Stimulated activated naive B cell treated with anti-CD40 and anti-IgM and Interleukin-4, amounts not matched to agents 10 μg/mL and 1 μg/mL and 100 μg/mL, for 72 hours (primary cell): Measurements from ENCODE around the gene SLC9A7.

Experiments used
- ATAC-seq, 2 donors: fragments of 150-1000 bp; cut with Tn5 transposase; replicated peaks; 2 replicates each; pipeline ENCODE4 v1.10.0; 2021; ENCODE audit warnings: moderate library complexity in 1 of 2
- DNase-seq: peaks from one replicate; pipeline ENCODE4 v3.0.0; 2021
- H3K27ac Mint-ChIP-seq: one replicate; pipeline ENCODE4 v1.8.0; 2022; ENCODE audit warnings: mild to moderate bottlenecking, mixed read lengths
- H3K27me3 Mint-ChIP-seq, 2 donors: one replicate each; pipeline ENCODE4 v1.8.0; 2022; ENCODE audit warnings: mixed read lengths in 2 of 2
- H3K36me3 Mint-ChIP-seq, 2 donors: one replicate each; pipeline ENCODE4 v1.8.0; 2022; ENCODE audit warnings: mixed read lengths in 2 of 2, mild to moderate bottlenecking in 1 of 2
- H3K4me1 Mint-ChIP-seq, 2 donors: one replicate each; pipeline ENCODE4 v1.8.0; 2022; ENCODE audit warnings: mixed read lengths in 2 of 2, mild to moderate bottlenecking in 1 of 2
- H3K4me3 Mint-ChIP-seq, 2 donors: one replicate each; pipeline ENCODE4 v1.8.0; 2022; ENCODE audit warnings: mild to moderate bottlenecking in 2 of 2, mixed read lengths in 2 of 2, moderate library complexity in 1 of 2
- H3K9me3 Mint-ChIP-seq, 2 donors: one replicate each; pipeline ENCODE4 v1.8.0; 2022; ENCODE audit warnings: mixed read lengths in 2 of 2, mild to moderate bottlenecking in 1 of 2

SLC9A7 gene

GRCh38 chrX:46571423-46572339 is 187.2 kb downstream of the SLC9A7 start:
- ATAC-seq = peak; percentile 38 to 55
- peaks cover 24 to 43% of the 10 kb centered on the region in 2 donors for H3K4me1 Mint-ChIP-seq
- peak overlapping the region; percentile 59 to 88 for H3K4me3 Mint-ChIP-seq
- no peak for DNase-seq
- H3K36me3 Mint-ChIP-seq = no peaks in the 10 kb centered on the region
- peak overlapping the region; percentile 89 for H3K27ac Mint-ChIP-seq
- H3K27me3 Mint-ChIP-seq = peaks cover 0 to 7% of the 10 kb centered on the region in 2 donors
- no peaks in the 10 kb centered on the region for H3K9me3 Mint-ChIP-seq

- Mint-ChIP-seq H3K27me3 (peaks cover 0 to 16% of the 10 kb centered on the region in 2 donors), H3K36me3 (no peaks in the 10 kb centered on the region), H3K27ac (no peak overlapping the region), H3K4me1 (peaks cover 13 to 28% of the 10 kb centered on the region in 2 donors), H3K9me3 (no peaks in the 10 kb centered on the region), H3K4me3 (no peak overlapping the region)
- DNase-seq = no peak
- no peak for ATAC-seq
Observed at GRCh38 chrX:46569621-46570020, 189.3 kb downstream of the SLC9A7 start.

GRCh38 chrX:46567388-46567787 is 191.5 kb downstream of the SLC9A7 start:
- no peaks in the 10 kb centered on the region for H3K9me3 Mint-ChIP-seq
- no peak overlapping the region for H3K4me3 Mint-ChIP-seq
- H3K27ac Mint-ChIP-seq = no peak overlapping the region
- H3K27me3 Mint-ChIP-seq = peaks cover 0 to 20% of the 10 kb centered on the region in 2 donors
- DNase-seq = no peak
- no peaks in the 10 kb centered on the region for H3K36me3 Mint-ChIP-seq
- H3K4me1 Mint-ChIP-seq = peaks cover 11 to 22% of the 10 kb centered on the region in 2 donors
- ATAC-seq = no peak

- ATAC-seq (peak; percentile 98 to 100), DNase-seq (peak; percentile 71)
- peaks cover 9 to 18% of the 10 kb centered on the region in 2 donors for H3K4me1 Mint-ChIP-seq
- H3K36me3 Mint-ChIP-seq = peaks cover 0 to 6% of the 10 kb centered on the region in 2 donors
- H3K27me3 Mint-ChIP-seq = peaks cover 6 to 23% of the 10 kb centered on the region in 2 donors
- H3K27ac Mint-ChIP-seq = peak overlapping the region; percentile 21
- peak overlapping the region in 1 of 2 donors; percentile 59 for H3K4me3 Mint-ChIP-seq
- H3K9me3 Mint-ChIP-seq = no peaks in the 10 kb centered on the region
Observed at GRCh38 chrX:46561824-46562657, 196.9 kb downstream of the SLC9A7 start.

GRCh38 chrX:46559062-46559461 is 199.9 kb downstream of the SLC9A7 start:
- Mint-ChIP-seq H3K4me3 (no peak overlapping the region), H3K9me3 (no peaks in the 10 kb centered on the region), H3K27me3 (peaks cover 8 to 12% of the 10 kb centered on the region in 2 donors), H3K27ac (no peak overlapping the region), H3K4me1 (peaks cover 9 to 18% of the 10 kb centered on the region in 2 donors), H3K36me3 (peaks cover 0 to 6% of the 10 kb centered on the region in 2 donors)
- DNase-seq (no peak), ATAC-seq (no peak)

GRCh38 chrX:46554942-46555341 is 204.0 kb downstream of the SLC9A7 start:
- Mint-ChIP-seq H3K27ac (no peak overlapping the region), H3K27me3 (peaks cover 8% of the 10 kb centered on the region in 2 donors), H3K4me3 (no peak overlapping the region), H3K36me3 (peaks cover 4 to 10% of the 10 kb centered on the region in 2 donors), H3K9me3 (no peaks in the 10 kb centered on the region), H3K4me1 (no peaks in the 10 kb centered on the region)
- ATAC-seq = no peak
- no peak for DNase-seq

GRCh38 chrX:46553935-46554334 is 205.0 kb downstream of the SLC9A7 start:
- Mint-ChIP-seq H3K36me3 (peaks cover 5 to 9% of the 10 kb centered on the region in 2 donors), H3K27me3 (peaks cover 8% of the 10 kb centered on the region in 2 donors), H3K27ac (no peak overlapping the region), H3K4me1 (peaks cover 0 to under 1% of the 10 kb centered on the region in 2 donors), H3K4me3 (no peak overlapping the region), H3K9me3 (peaks cover 0 to 1% of the 10 kb centered on the region in 2 donors)
- ATAC-seq (no peak), DNase-seq (no peak)

GRCh38 chrX:46551494-46552128 is 207.3 kb downstream of the SLC9A7 start:
- Mint-ChIP-seq H3K27me3 (no peaks in the 10 kb centered on the region), H3K27ac (no peak overlapping the region), H3K4me3 (no peak overlapping the region), H3K4me1 (peaks cover 2 to 3% of the 10 kb centered on the region in 2 donors), H3K9me3 (peaks cover 0 to 4% of the 10 kb centered on the region in 2 donors), H3K36me3 (peaks cover 7 to 11% of the 10 kb centered on the region in 2 donors)
- ATAC-seq (no peak), DNase-seq (no peak)

- H3K36me3 Mint-ChIP-seq = peaks cover 7 to 11% of the 10 kb centered on the region in 2 donors
- peaks cover 0 to 4% of the 10 kb centered on the region in 2 donors for H3K9me3 Mint-ChIP-seq
- H3K27me3 Mint-ChIP-seq = no peaks in the 10 kb centered on the region
- no peak overlapping the region for H3K27ac Mint-ChIP-seq
- H3K4me3 Mint-ChIP-seq = no peak overlapping the region
- H3K4me1 Mint-ChIP-seq = peaks cover 6 to 7% of the 10 kb centered on the region in 2 donors
- ATAC-seq = no peak
- DNase-seq = no peak
Observed at GRCh38 chrX:46549914-46550313, 209.0 kb downstream of the SLC9A7 start.
